GM23248 (cell line): ENCODE results near the gene ALPK3.
"Not testable (repeated sequence)": the region's sequence is repeated elsewhere in the genome, so short reads cannot be mapped to it uniquely, and the experiment has no call there.

ENCODE experiments used
- EZH2 ChIP-seq: fragments of 200-600 bp; sonication (generic); IDR thresholded peaks from 2 replicates; pipeline ENCODE4 v1.6.1; 2018; ENCODE audit warnings: antibody characterized with exemption, mild to moderate bottlenecking; ENCODE audit not compliant: insufficient read depth, poor library complexity, severe bottlenecking
- EZH2phosphoT487 ChIP-seq: fragments of 200-600 bp; sonication (generic); IDR thresholded peaks from 2 replicates; pipeline ENCODE4 v1.6.1; 2018; ENCODE audit warnings: antibody characterized with exemption, moderate library complexity, mild to moderate bottlenecking, low read depth; ENCODE audit not compliant: insufficient read depth

- TF ChIP-seq EZH2, EZH2phosphoT487: not testable (repeated sequence)
Observed at GRCh38 chr15:84845631-84846030, 28.5 kb downstream of the ALPK3 start.
